Measurements from ENCODE around the gene PON2.

The PON2 gene

DNA sequence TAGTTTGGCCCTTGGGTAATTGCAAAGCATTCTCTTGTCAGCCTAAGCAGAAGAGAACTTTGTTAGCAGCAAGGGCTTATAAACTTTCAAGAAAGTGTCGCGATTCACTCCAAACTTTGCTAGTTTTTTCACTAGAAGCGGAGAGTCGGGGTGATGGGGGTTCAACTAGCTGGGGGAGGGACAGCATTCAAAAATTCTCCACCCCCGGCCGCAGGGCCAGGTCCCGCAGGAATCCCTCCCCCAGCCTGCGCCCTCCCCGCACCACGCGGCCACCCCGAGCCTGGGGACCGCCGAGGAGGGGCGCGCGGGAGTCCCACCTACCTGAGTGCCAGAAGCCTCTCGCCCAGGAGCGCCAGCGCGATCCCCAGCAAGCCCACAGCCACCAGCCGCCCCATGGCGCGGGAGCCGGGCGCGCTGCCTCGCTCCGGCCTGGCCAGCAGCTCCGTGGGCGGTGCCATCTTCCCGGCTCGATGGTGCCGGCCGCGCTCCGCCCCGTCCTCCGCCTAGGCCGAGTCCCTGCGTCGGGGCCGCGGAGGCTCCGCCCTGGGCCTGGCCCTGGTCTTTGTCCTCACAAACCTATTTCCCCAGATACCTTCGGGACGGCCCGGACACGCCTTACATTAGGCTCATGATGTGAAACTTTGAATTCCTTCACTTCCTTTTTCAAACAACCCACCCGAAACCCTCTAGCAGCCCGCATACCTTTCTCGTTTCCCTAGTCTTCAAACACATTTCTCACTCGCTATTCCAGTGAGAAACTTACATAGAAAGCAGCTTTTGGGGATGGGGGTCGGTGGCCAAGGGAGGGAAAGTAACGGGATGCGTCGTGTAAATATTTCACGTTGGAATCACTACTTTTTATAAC is at the start of gene PON2:
Gene PON2, minus strand, starts transcription at position 472 of the 865 bp plus-strand sequence. Its CDS starts 77 bp downstream, at position 395.
- peak within 1 kb of the TSS; percentile 83 for H3K27ac Mint-ChIP-seq
- peak within 1 kb of the TSS; percentile 77 for H3K4me3 Mint-ChIP-seq
- DNase-seq: peak; percentile 67
- H3K4me1 Mint-ChIP-seq (ENCODE audit: low read depth): peaks cover 14% of the 10 kb centered on the region
- peaks cover 9% of the 10 kb centered on the region for H3K27me3 Mint-ChIP-seq
- H3K9me3 Mint-ChIP-seq: no peaks in the 10 kb centered on the region
- no peaks in the 10 kb centered on the region for H3K36me3 Mint-ChIP-seq (ENCODE audit: low read depth)

DNA sequence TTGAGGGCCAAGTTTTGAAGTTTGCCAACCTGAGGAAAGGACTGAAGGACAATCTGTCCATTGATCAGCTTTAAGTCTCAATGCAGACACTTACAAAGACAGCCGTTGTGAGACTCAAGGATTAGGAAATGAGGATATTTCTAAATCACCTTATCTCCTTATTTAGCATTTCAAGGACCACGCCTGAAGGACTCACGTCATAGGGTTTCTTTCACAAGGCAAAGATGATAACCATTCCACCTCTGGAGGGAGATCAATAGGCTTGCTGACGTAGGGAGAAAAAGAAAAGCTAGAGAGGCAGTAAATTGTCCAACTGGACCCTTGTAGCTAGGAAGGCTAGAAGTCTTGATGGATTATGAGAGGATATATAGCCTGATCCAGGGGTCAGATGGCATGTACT is 47.6 kb upstream of the PON2 start:
- H3K27ac Mint-ChIP-seq: no peak overlapping the region
- DNase-seq: no peak
- H3K9me3 Mint-ChIP-seq: no peaks in the 10 kb centered on the region
- H3K27me3 Mint-ChIP-seq: peaks cover 21% of the 10 kb centered on the region
- H3K4me1 Mint-ChIP-seq (ENCODE audit: low read depth): no peaks in the 10 kb centered on the region
- no peaks in the 10 kb centered on the region for H3K36me3 Mint-ChIP-seq (ENCODE audit: low read depth)
- H3K4me3 Mint-ChIP-seq: no peak overlapping the region

DNA sequence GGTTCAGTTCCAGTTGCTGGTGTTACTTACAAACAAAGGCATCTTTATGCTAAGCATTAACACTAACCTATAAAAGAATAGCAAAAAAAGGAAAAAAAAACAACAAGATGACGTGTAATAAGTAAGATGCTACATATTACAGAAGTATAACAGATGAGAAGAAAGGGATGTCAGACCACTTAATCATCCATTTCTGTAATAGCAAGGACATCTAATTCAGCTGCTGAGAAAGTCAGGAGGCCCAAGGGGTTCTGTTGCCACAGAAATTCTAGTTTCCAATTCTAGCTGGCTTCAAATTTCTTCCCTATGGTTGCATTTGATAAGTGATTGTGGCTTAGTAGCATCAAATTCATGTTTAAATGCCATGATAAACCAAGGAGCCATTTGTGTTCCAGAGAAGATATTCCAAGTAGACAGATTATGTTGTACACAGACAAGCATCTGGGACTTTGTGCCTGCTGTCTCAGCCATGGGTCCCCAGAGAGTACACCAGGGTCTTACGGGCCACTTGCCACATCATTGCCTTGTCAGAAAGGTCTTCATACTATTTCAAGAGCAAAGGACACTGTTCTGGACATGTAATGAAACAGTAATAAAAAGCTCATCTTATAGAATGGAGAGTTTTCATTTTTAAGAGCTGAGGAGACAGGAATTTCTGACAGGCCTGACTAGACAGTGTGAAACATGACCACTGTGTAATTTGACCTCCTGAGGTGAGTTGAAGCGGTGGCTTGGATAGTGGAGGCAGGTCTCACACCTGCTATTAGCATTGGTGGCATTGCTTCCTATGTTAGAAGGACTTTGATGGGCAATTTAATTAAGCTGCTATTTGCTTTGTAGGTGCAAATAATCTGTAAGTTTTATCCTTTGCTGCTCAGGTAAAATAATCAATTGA is 46.7 kb upstream of the PON2 start:
- H3K36me3 Mint-ChIP-seq (ENCODE audit: low read depth): no peaks in the 10 kb centered on the region
- H3K4me3 Mint-ChIP-seq: no peak overlapping the region
- H3K9me3 Mint-ChIP-seq: no peaks in the 10 kb centered on the region
- no peak for DNase-seq
- peaks cover 23% of the 10 kb centered on the region for H3K27me3 Mint-ChIP-seq
- no peaks in the 10 kb centered on the region for H3K4me1 Mint-ChIP-seq (ENCODE audit: low read depth)
- no peak overlapping the region for H3K27ac Mint-ChIP-seq

DNA sequence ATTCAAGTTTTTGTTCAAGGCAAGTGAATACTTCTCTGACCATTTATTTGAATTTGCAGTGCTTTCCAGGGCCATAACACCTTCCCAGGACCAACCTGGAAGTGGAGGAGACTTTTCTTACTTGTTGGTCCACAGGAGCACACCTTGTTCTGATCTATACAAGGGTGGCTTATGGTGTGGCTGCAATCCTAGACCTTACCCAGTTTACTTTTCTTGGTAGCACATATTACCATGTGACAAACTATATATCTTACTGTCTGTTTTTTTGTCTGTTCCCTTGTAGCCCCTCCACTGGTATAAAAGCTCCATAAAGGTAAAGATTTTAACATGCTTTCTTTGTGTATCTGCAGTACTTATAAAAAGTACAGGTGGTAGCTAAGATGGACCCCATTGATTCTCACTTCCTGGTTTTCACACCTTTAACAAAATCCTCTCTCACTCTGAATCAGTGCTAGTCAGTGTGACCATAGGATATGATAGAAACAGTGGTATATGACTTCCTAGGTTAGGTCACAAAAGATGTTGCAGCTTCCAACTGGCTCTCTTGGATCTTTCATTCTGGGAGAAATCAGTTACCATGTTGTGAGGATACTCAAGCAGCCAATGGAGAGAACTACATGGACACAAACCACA is 45.3 kb upstream of the PON2 start:
- Mint-ChIP-seq H3K36me3 (ENCODE audit: low read depth) (no peaks in the 10 kb centered on the region), H3K4me3 (no peak overlapping the region), H3K27me3 (peaks cover 23% of the 10 kb centered on the region), H3K27ac (no peak overlapping the region), H3K4me1 (ENCODE audit: low read depth) (no peaks in the 10 kb centered on the region), H3K9me3 (no peaks in the 10 kb centered on the region)
- no peak for DNase-seq

DNA sequence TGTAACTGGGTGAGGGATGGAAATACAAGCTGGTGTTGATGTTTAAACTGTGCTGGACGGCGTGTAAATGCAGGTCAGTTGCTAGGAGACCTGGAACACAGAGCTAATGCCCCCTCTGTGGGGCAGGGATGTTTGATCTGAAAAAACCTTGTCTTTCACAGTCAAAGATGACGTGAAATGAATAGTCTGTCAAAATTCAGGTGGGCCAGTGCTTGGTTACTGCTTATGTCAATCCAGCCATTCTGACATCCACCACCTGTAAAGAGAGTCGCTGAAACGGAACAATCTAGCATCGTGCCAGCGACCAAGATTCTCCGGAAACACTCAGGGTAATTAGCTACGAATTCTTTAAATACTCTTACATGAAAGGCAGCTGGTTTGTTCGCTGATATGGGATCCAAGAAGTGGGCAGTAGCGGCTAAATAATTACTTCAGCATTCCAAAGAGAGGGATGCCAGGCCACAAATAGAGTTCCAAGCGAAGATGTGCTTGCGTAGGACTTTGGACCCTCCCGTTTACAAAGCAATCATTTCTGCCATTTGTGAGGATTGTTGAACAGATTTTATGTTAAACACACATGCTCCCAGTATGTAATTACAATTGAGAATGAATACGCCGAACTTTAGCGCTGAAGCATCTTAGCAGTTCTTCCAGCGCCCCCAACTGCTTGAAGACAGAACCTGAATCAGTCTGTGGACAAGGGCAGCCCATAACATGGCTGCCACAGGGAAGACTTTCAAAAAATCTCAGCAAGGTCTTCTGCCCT is 43.6 kb upstream of the PON2 start:
- Mint-ChIP-seq H3K36me3 (ENCODE audit: low read depth) (no peaks in the 10 kb centered on the region), H3K4me1 (ENCODE audit: low read depth) (no peaks in the 10 kb centered on the region), H3K4me3 (no peak overlapping the region), H3K27ac (no peak overlapping the region), H3K27me3 (peaks cover 21% of the 10 kb centered on the region), H3K9me3 (no peaks in the 10 kb centered on the region)
- no peak for DNase-seq

DNA sequence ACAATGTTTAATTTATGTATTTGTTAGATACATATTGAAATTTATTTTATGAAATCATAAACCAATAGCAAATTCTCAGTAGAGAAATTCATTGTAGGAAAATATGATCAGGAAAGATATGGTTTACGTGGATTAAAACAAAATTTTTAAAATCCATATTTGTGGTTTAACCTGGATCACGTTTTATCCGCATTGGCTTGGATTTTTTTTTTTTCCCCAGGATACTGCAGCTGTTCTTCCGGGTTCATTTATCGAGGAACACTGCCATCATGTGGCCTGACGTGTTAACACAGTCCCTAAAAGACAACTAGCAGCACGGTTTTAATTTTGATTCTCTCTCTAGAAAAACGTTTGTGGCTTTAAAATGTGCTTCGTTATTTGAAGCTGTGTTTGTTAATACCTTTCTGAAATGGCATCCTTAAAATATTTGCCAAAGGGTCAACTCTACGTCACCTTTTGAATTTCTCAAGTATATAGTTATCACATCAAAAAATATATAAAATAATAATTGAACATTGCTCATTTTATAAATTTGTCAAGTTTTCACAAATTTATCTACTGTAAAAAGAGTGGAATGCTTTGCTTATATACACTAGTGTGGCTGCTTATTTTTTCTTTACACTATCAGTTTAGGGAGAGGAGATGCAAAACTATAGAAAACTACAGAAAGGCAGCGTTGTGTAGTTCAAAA is 42.2 kb upstream of the PON2 start:
- Mint-ChIP-seq H3K4me1 (ENCODE audit: low read depth) (no peaks in the 10 kb centered on the region), H3K4me3 (no peak overlapping the region), H3K27ac (no peak overlapping the region), H3K27me3 (peaks cover 18% of the 10 kb centered on the region), H3K36me3 (ENCODE audit: low read depth) (no peaks in the 10 kb centered on the region), H3K9me3 (no peaks in the 10 kb centered on the region)
- peak; percentile 34 for DNase-seq

DNA sequence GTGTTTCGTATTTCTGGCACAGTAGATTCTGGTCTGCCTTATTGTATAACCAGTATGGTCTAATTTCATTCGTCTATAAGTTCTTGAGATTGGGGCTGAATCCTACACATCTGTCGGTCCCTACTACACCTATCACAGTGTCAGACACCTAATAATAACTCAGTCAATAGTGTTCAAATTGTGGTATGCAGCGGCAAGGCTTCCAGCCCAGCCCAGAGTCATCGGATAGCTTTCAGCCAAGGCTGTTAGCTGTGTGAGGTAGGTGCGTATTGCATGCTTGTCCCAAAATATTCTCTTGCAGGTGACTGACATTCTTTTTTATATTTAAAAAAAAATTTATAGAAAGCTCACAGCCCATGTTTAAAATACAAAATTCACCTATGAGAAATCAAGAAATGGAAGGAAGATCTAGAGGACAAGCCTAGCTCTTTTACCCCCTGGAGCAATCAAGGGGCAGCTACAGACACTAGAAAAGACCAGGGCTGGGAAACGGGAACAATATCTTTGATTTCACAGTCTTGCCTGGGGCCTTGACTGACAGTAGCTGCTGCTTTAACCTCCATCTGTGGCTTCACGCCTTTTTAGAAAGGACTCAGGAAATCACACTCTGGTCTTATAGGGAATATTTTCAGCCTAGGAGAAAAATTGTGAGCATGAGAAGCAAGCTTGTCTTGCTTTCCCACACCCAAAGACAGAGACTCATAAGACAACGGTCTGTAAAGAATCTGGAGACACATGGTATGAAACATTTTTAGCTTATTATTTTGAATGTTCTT is 41.4 kb upstream of the PON2 start:
- Mint-ChIP-seq H3K36me3 (ENCODE audit: low read depth) (no peaks in the 10 kb centered on the region), H3K4me1 (ENCODE audit: low read depth) (no peaks in the 10 kb centered on the region), H3K27me3 (peaks cover 18% of the 10 kb centered on the region), H3K4me3 (no peak overlapping the region), H3K27ac (no peak overlapping the region), H3K9me3 (no peaks in the 10 kb centered on the region)
- no peak for DNase-seq

DNA sequence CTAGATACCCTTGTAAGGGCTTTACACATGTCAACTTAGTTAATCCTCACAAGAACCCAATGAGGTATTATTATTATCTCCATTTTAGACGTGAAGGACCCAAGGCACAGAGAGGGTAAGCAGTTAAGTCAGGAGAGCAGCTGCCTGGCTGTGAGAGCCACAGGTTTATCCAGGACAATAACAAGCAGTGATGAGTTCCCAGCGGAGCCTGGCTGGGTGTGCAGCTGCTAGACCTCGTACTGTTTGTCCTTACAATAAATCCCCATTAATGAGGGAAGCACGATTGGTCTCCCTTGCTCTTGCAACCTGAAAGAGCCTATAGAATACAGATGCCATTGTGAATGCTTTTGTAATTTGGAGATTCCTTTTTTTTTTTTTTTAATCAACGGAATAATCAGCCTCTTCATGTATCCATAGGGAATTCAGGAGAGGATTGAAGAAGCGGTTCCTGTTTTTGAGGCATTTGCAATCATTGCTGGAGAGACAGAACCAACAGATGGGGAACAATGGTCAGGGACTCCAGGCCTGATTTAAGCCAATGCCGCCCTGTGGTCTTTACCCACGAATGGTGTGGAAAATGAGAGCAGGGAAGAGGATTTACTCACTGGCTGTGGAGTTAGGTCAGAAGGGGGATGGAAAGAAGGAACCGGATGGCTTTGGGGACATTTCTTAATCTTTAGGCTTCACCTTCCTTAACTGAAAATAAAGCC is 38.6 kb upstream of the PON2 start:
- peaks cover 12% of the 10 kb centered on the region for H3K27me3 Mint-ChIP-seq
- no peaks in the 10 kb centered on the region for H3K36me3 Mint-ChIP-seq (ENCODE audit: low read depth)
- H3K4me1 Mint-ChIP-seq (ENCODE audit: low read depth): peaks cover 14% of the 10 kb centered on the region

DNA sequence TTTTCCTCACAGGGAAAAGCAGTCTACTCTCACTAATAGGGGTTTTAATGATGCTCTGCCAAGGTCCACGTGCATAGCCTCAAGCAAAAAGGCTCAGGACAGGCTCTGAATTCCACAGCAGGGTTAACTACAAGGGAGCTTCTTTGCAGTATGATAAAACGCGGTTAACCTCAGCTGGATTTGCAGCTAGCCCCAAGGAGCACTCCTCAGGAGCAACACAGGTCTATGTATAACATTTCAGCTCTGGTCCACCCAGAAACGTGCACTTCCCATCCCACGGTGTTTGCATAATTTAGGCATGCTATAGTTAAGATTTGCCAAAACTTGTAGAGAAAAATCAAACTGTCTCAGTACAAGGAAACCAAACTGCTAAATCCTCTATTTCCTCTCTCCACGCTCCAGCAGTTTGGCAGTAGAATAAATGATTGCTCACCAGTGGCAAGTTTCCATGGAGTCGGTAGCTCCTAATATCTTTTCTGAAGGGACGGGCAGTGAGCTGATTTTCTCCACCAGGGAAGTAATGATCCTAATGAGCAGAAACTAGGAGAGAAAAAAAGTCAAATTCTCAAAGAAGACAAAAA is 37.8 kb upstream of the PON2 start:
- DNase-seq: no peak
- no peaks in the 10 kb centered on the region for H3K9me3 Mint-ChIP-seq
- peaks cover 14% of the 10 kb centered on the region for H3K4me1 Mint-ChIP-seq (ENCODE audit: low read depth)
- H3K4me3 Mint-ChIP-seq: no peak overlapping the region
- no peaks in the 10 kb centered on the region for H3K36me3 Mint-ChIP-seq (ENCODE audit: low read depth)
- H3K27me3 Mint-ChIP-seq: peaks cover 5% of the 10 kb centered on the region
- no peak overlapping the region for H3K27ac Mint-ChIP-seq

More for the DNA sequence above, 38.6 kb upstream of the PON2 start:
- DNase-seq: no peak
- H3K9me3 Mint-ChIP-seq: no peaks in the 10 kb centered on the region
- no peak overlapping the region for H3K27ac Mint-ChIP-seq
- no peak overlapping the region for H3K4me3 Mint-ChIP-seq

DNA sequence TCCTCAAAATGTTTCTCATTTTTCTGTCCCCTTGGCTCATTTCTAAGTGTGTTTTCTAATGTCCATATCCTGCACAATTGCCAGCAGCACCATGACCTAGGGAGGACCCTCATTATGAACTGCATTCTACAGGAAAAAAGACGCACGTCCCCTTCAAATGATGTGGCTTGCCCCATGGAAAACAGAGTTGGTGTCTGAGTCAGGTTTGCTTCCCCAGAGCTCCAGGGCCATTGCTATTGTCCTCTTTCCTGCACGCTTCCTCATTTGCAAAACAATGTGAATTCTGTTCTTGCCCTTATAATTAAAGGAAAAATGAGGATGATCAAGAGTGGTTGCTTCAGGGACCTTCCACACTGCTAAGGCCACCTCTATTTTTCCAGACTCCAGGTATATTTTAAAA is 36.2 kb upstream of the PON2 start:
- Mint-ChIP-seq H3K27ac (no peak overlapping the region), H3K4me1 (ENCODE audit: low read depth) (peaks cover 14% of the 10 kb centered on the region), H3K9me3 (no peaks in the 10 kb centered on the region), H3K27me3 (no peaks in the 10 kb centered on the region), H3K36me3 (ENCODE audit: low read depth) (no peaks in the 10 kb centered on the region), H3K4me3 (no peak overlapping the region)
- DNase-seq: no peak

DNA sequence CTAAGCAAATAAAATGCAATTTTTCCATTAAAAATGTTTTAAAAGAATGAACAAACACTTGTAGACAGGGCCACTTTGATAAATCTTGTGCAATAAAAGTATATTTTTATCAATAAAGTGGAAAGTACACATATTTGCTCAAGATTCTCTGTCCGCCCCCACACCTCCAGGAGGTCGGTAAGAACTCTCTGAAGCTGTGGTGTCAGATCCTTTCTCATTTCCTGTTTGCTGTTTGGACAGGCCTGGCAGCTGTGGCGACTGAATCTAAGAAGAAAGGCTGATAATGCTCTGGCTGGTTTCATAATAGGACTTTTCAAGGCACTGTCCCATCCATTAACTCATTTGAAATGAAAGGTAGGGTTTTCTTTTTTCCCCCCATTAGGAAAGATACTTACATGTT is 35.6 kb upstream of the PON2 start:
- Mint-ChIP-seq H3K4me3 (no peak overlapping the region), H3K36me3 (ENCODE audit: low read depth) (no peaks in the 10 kb centered on the region), H3K4me1 (ENCODE audit: low read depth) (peaks cover 14% of the 10 kb centered on the region), H3K9me3 (no peaks in the 10 kb centered on the region), H3K27me3 (no peaks in the 10 kb centered on the region), H3K27ac (no peak overlapping the region)
- no peak for DNase-seq

DNA sequence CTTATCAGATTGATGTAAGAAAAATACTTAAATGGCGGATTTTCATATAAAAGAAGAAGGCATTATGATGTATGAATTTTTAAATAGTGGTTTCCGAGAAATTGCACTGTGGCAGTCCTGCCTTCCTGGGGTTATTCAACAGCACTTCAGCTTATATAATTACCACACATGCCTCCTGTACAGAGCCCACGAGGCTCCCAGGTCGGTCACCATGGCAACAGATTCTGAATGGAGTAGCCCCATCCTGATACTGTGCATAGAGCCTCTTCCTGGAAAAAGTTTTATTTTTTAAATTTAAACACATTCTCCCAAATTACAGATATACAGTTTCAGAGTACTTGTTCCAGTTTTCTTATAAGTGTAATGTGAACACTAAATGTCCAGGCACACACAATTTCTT is 35.0 kb upstream of the PON2 start:
- Mint-ChIP-seq H3K4me3 (no peak overlapping the region), H3K4me1 (ENCODE audit: low read depth) (peaks cover 14% of the 10 kb centered on the region), H3K9me3 (no peaks in the 10 kb centered on the region), H3K27me3 (no peaks in the 10 kb centered on the region), H3K27ac (no peak overlapping the region), H3K36me3 (ENCODE audit: low read depth) (no peaks in the 10 kb centered on the region)
- DNase-seq: no peak
